Measurements from ENCODE around the gene GDAP2. TPM values are rescaled to one million over a fixed set of nuclear protein-coding genes. Genes with fewer than 3 reads are reported as not detected.
A peak's percentile ranks its signal among the peaks of the same experiment; 100 is the strongest.
"Not testable (repeated sequence)": the region's sequence is repeated elsewhere in the genome, so short reads cannot be mapped to it uniquely, and the experiment has no call there.

The GDAP2 gene
- total RNA-seq, 1 experiment from 2014 or later, result 24.6 TPM

DNA sequence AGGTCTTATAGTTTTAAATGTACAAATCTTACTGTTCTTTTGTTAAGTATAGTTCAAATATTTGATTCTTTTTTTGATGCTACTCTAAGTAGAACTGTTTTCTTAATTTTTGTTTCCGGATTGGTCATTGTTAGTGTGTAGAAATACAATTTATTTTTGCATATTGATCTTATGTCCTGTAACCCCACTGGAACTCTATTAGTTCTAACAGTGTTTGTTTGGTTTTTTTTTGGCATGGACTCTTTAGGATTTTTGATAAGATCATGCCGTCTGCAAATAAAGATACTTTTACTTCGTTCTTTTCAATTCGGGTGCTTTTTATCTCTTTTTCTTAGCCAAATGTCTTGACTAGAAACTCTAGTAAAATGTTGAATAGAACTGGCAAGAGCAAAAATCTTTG lies 26.5 kb downstream of the GDAP2 start:
- DNase-seq (ENCODE audit: low read depth), result no peak

DNA sequence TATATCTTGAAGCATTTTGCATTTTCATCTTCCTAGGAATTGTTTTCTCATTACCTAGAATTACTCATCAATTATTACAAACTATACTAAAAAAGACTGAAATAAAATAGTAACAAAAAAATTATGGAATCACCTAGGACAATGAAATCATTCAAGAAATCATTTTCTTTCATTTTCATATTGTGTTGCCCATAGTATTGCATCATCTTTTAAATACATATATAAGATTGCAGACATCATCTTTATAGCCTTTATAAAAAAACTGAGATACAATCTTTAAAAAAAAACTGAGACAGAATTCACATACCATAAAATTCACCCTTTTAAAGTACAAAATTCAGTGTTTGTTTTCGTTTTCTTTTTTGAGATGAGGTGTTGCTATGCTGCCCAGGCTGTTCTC lies 29.6 kb downstream of the GDAP2 start:
- DNase-seq (ENCODE audit: low read depth), result no peak

DNA sequence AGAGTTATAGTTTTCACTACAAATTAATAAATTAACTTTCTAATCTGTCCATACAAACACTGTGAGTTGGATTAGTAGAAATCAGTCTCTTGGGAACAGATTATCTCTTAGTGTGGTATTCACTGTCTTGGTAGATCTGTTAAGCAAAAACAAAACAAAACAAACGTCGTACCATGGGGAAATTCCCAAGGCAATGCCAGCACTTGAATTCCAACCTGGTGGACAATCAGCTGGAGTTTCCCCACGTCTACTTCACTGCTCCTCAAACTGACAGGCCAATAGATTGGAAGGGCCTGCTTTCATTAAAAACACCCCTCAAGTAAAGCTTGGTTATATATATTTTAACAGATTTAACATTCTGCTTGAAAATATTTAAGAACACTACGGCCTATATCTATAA lies 31.9 kb downstream of the GDAP2 start:
- DNase-seq (ENCODE audit: low read depth), result no peak

DNA sequence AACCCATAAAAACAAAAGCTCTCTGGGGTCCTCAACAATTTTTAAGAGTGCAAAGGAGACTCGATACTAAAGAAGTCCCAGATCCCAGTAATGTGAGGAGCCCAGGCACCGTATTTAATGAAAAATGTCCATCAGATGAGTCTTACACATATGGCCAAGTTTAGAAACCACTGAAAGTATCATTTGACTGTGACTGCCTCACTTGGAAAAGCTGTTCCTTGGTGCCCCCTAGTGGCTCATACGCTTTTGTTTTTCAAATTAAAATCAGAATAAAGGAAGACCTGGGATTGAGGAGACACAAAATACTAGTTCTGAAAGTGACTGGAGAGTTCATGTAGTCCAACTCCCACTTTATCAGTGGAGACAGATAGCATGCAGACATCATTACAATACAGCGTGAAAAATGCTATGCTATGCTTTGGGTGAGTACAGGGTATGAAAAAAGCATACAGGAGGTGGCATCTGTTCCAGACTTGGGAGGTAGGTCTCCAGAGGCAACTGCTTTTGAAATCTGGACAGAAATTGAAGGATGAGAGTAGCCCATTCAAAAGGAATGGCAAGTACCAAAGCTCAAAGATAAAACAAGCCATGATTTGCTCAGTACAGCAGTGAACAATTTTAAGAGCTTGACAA lies 33.8 kb downstream of the GDAP2 start:
- DNase-seq (ENCODE audit: low read depth), result peak; percentile 84

DNA sequence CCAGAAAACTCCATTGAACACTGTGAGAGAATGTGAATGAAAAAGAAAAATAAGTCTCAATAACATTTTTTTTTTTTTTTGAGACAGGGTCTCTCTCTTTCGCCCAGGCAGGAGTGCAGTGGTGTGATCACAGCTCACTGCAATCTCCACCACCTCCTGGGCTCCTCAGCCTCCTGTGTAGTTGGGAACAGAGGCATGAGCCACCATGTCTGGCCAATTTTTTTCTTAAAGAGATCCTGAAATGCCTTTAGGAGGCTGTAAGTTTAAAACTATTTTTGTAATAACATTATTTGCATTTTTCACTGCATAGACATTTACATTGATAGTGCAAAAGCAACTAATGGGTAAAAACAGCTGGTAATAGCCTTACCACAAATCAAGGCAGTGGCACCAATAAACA lies 35.3 kb downstream of the GDAP2 start:
- DNase-seq (ENCODE audit: low read depth), result no peak

DNA sequence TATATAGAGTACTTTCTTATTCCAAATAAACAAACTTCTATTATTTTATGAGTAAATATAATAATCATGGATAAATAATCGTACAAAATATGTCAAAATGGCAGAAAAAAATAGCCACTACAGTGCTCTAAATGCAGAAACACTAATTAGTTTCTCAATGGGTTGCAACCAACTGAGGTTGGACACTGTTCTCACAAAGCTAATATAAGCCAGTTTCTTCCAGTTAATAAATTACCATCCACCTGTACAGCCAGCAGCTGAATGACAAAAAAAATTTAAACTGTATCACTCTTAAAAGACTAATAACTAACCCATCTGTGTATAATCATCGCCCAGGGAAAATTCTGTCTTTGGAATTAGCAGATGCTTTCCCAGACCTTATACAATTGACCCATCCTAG lies 36.9 kb downstream of the GDAP2 start:
- no peak for DNase-seq (ENCODE audit: low read depth)

DNA sequence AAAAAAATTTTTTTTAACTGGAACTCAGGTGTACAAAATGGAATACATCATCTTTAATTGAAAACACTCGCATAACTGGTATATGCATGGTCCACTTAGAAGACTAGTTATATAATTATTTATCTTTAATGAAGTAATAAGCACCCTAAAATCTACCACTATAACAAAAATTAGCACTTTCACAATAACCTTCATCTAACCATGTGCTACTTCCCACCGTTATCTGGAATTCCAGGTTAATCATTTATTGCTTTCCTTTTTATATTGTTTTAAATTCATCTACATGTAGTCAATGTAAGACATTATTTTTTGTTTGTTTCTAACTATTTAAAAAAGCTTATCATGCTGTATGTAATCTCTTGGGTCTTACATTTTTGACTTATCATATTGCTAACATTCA lies 39.0 kb downstream of the GDAP2 start:
- DNase-seq (ENCODE audit: low read depth), result no peak

DNA sequence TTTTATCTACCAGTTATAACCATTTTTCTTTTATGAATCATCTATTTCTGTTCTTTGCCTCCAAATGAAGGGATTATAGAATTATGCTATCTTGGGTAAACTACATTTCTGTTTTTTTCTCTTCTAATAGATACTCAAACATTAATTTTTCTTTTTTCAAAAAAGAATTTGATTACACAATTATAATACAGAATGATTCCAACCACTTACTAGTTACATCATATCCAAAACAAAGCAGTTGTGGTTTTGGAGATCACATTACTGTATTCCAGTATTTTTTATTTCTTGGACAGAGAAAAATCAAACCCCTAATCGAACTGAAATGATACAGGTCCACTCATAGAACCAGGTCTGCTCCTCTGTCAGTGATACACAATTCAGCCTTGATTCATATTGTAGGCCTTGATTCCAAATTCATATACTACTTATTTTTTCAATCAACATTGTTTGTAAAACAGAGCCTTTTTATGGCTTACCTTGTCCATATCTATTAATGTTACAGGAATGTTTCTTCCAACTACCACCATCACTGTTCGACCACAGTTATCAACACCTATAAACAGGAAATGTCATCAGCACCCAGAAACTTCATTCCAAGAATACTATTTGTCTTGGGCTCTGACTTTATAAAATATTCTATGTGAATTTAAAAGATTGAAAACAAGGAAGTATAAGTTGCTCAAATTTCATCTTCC lies 43.2 kb downstream of the GDAP2 start:
- DNase-seq (ENCODE audit: low read depth), result peak; percentile 80

DNA sequence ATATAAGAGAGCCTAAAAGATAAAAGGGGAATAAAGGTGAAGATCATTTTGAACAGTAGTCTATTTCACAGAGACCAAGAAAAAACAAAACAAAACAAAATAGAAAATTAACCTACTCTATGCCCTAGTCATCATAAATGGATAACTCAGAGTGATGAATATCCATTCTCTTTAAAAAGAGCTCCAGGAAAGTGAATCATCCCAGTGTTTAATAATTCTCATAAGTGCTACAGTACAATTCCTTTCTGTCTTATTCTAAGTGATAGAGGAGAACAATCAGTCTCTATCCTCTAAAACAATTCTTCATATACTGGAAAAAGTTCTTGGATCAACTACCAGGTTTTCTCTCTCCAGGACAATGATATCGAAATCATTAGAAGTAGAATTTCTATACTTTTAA lies 45.8 kb downstream of the GDAP2 start:
- peak; percentile 16 for DNase-seq (ENCODE audit: low read depth)

DNA sequence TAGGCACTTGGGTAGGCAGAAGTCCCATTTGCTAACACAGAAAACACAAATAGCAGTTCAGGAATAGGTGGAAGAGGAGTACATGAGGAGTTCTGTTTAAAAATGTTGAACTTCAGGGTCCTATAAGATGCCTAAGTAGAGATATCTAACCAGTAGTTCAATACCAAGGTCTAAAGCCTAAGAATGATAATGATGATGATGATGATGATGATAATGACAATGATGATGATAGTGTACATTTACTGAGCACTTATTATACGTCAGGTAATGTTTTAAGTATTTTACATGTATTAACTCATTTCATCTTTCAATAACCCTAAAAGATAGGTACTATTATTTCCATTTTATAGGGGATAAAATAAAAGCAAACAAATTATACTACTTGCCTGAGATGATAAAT lies 50.1 kb downstream of the GDAP2 start:
- DNase-seq (ENCODE audit: low read depth), result no peak

DNA sequence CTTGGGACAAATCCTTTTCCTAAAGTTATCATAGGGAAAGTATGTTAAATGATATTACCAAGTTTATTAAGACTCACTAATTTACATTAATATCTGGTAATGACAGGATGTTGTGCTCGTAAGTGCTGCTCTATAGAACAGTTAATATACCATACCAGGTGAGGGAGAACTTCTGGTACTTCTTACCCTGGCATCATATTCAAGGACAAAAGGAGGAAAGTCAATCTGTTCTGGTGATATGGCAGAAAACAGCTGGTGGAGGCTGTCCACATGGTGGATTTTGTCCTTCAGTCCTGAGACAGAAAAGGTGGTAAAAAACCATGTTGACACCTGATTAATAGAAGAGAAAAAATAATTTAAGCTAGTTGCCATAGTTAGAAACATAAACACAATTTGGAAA lies 51.6 kb downstream of the GDAP2 start:
- DNase-seq (ENCODE audit: low read depth), result no peak

DNA sequence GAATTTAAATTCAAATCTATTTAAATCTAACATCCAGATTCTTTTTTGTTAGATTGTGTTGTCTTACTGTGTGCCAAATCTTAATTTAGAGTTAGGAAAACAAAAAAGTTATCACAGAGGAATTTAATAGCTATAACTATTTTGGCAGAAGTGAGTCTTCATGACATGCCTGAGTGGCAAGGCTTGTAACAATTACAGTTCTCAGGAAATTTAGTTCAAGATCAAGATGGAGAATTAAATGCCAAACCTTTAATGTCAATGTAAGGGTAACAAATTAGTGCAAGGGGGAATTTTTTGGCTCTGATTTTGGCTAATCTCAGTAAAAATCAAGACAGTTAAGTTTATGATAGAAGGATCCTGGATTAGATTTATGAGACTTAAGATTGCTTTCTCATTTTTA lies 58.4 kb downstream of the GDAP2 start:
- no peak for DNase-seq (ENCODE audit: low read depth)

DNA sequence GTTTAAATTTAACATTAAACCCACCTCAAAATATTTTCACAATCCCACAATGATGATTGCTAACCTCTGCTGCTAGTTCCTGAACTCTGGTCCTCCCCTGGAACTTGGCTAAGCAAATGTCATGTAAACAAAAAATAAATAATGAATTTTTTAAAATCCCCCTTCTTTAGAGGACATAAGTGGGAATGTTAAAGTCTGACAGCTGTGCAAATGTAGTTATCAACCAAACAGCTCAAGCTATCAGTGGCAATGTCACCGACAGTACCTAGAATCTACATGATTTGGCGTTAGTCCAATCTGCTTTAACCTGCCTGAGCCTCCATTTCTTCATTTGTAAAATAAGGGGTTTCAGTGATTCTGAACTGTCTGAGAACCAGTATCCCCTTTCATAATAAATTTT lies 67.7 kb downstream of the GDAP2 start:
- DNase-seq (ENCODE audit: low read depth), result no peak

DNA sequence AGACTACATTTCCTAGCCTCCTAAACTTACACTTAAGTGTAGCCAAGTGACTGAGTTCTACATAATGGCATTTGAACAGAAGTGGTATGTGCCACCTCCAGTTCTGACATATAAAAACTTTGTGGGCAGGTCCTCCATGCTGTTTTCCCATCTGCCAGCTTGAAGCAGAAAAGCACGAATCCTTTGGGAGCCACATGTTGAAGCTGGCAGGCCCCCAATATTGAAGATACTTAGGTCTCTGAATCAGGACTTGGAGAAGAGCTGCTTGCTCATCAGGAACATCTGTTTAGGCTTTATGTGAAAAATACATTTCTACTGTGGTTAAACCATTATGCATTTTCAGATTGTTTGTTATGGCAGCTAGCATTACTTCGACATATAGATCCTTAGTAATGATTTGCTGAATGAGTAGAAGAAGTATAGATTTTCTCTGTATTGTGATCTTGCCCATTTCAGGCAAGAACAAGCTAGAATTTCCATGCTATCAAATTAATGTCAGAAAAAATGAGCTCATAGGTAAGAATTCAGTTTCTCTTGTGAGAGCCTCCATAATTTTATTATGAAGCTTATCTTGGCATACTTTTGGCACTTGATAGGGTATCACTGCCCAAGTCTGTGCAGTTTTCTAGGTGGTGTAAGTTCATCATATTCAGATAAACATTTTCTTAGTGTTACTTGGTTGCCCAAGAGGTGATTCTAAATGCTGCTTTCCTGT lies 68.4 kb downstream of the GDAP2 start:
- no peak for DNase-seq (ENCODE audit: low read depth)

DNA sequence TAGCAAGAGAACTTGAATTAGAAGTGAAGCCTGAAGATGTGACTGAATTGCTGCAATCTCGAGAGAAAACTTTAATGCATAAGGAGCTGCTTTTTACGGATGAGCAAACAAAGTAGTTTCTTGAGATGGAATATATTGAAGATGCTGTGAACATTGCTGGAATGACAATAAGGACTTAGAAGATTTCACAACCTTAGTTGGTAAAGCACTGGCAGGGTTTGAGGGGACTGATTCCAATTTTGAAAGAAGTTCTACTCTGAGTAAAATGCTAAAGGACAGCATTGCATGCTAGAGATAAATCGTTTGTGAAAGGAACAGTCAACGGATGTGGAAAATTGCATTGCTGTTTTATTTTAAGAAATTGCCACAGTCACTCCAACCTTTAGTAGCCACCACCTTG lies 69.5 kb downstream of the GDAP2 start:
- no peak for DNase-seq (ENCODE audit: low read depth)

DNA sequence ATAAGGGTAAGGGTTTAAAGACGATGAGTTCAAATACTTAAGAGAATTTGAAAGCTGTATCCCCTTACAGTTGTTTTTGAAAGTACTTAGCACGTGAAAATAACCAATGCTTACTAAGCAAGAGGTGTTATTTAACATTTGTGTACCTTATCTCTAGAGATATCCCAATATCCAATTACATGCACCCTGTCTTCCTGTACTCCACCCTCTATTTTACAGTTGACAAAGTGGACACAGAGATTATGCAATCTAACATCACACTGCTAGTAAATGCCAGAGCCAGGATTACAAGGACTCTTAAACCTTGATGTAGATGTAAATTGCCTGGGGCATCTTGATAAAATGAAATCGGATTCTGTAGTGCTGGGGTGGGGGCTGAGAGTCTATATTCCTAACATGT lies 72.0 kb downstream of the GDAP2 start:
- DNase-seq (ENCODE audit: low read depth), result peak; percentile 50

DNA sequence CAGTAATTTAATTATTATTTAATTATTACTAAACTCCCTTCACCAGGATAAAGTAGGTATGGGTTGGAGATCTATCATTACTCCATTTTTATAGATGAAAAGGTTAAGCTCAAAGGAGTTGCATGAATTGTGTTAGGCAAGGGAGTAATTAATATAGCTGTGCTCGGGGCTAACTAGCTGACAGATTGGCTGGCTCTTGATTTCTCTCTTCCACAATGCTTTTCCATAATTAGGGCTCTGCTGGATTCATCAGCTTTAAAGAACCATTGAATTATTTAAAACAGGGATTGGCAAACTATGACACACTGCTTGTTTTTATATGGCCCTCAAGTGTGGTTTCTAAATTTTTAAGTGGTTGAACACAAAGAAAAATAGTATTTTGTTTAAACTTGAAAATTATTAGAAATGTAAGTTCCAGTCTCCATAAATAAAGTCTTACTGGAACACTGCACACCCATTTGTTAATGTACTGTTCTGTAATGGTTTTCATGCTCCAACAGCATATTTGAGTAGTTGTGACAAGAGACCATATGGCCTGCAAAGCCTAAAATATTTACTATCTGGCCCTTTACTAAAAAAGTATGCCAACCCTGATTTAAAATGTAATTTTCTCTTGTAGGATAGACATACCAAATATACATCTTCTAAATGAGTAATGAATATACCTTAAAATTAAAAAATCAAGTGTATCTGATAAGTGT lies 76.4 kb downstream of the GDAP2 start:
- no peak for DNase-seq (ENCODE audit: low read depth)

DNA sequence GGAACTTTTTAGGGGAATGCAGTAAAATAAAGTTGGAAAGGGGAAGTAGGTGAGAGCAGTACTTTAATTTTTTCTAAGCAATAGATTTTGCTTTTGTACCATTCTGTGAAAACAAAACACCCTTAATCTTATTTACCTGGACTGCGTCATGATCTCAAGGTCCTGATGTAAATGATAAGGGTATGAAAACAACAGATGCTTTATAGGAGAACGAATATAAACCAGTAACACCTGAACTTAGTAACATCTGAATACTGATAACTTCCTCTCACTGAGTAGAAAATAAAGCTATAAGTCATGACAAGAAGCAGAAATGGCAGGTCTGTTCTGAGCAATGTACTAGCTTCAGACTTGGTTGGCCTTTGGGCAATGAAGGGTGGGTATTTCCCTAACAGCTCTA lies 77.7 kb downstream of the GDAP2 start:
- DNase-seq (ENCODE audit: low read depth), result no peak

DNA sequence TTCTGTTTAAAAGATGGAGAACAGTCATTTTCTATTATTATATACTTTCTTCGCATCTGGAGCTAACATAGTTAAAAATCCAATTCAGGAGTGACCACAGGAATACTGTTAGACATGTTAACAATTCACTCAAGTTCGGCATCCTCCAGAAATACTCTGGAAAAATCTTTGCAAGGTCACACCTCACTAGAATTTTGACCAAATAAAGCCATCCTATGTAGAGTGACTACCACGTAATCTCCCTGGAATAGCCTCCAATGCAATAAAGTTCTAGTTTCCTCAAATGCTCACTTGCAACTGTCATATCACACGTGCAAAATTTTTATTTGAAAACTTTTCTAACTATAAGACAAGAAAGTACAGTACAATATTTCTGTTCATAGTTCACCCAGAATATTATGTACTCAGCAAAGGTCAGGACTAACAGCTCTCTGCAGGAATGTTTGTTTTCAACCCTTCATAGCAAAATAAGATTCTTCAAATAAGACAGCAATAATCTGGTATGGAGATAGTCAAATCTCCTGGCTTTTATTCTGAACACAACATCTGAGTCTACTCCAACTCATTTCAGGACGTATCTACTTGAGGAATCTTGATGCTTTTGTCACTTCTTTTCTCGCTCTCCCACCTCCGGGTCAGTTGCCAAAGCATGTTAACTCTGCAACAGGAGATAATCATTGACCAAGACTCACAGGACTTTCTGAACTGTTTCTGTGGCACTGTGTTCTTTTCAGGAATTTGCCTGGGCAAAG lies 82.6 kb downstream of the GDAP2 start:
- no peak for DNase-seq (ENCODE audit: low read depth)

DNA sequence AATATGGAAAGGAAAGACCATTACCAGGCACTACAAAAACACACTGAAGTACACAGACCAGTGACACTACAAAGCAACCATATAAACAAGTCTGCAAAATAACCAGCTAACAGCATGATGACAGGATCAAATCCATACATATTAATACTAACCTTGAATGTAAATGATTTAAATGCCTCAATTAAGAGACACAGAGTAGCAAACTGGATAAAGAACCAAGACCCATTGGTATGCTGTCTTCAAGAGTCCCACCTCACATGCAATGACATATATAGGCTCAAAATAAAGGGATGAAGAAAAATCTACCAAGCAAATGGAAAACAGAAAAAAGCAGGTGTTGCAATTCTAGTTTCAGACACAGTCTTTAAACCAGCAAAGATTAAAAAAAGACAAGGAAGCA lies 84.9 kb downstream of the GDAP2 start:
- DNase-seq (ENCODE audit: low read depth), result not testable (repeated sequence)

DNA sequence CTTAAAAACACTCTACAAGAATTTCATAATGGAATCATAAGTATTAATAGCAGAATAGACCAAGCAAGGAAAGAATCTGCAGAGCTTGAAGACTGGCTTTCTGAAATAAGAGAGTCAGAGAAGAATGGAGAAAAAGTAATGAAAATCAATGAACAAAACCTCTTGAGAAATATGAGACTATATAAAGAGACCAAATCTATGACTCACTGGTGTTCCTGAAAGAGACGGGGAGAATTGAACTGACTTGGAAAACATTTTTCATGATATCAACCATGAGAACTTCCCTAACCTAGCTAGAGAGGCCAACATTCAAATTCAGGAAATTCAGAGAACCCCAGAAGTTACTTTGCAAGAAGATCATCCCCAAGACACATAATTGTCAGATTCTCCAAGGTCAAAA lies 85.6 kb downstream of the GDAP2 start:
- peak; percentile 51 for DNase-seq (ENCODE audit: low read depth)

All from M059J (cell line).